Subcutaneous abdominal adipose tissue (tissue), 5 donors: Measurements from ENCODE around the gene R3HDM4.

Source experiments
- H3K27ac ChIP-seq: one replicate; pipeline ENCODE4 v1.7.0; 2013; ENCODE audit warnings: low read depth, mild to moderate bottlenecking, inconsistent platforms, low read length, moderate library complexity
- H3K27me3 ChIP-seq, 5 donors: one replicate each; pipeline ENCODE4 v1.7.0; 2013; ENCODE audit warnings: low read length in 5 of 5, inconsistent platforms in 1 of 5; ENCODE audit not compliant: control insufficient read depth in 5 of 5, insufficient read depth in 4 of 5
- H3K36me3 ChIP-seq, 5 donors: one replicate each; pipeline ENCODE4 v1.7.0; 2013; ENCODE audit warnings: low read length in 5 of 5; ENCODE audit not compliant: control insufficient read depth in 5 of 5, insufficient read depth in 5 of 5
- H3K4me1 ChIP-seq, 5 donors: one replicate each; pipeline ENCODE4 v1.7.0; 2013; ENCODE audit warnings: low read length in 5 of 5, mild to moderate bottlenecking in 3 of 5, moderate library complexity in 1 of 5; ENCODE audit not compliant: control insufficient read depth in 5 of 5, insufficient read depth in 5 of 5
- H3K4me3 ChIP-seq, 5 donors: one replicate each; pipeline ENCODE4 v1.7.0; 2013; ENCODE audit warnings: low read length in 5 of 5, low read depth in 1 of 5
- H3K9ac ChIP-seq, 5 donors: one replicate each; pipeline ENCODE4 v1.7.0; 2013; ENCODE audit warnings: low read length in 5 of 5, mild to moderate bottlenecking in 4 of 5, moderate library complexity in 3 of 5
- H3K9me3 ChIP-seq, 5 donors: one replicate each; pipeline ENCODE4 v1.7.0; 2013; ENCODE audit warnings: low read length in 5 of 5; ENCODE audit not compliant: control insufficient read depth in 5 of 5
- donor health status: healthy.
- donor health status: healthy.
- donor health status: healthy.
- donor health status: healthy.
- donor health status: healthy.

The R3HDM4 gene

GRCh38 chr19:869245-870177 lies 43.5 kb downstream of the R3HDM4 start:
- no peaks in the 10 kb centered on the region for H3K9me3 ChIP-seq
- peaks cover 0 to 39% (median 37%) of the 10 kb centered on the region in 5 donors for H3K36me3 ChIP-seq
- H3K27ac ChIP-seq, result peak overlapping the region; percentile 84
- H3K4me3 ChIP-seq, result no peak overlapping the region
- H3K27me3 ChIP-seq, result no peaks in the 10 kb centered on the region
- peak overlapping the region in 2 of 5 donors; percentile 20 to 64 for H3K9ac ChIP-seq
- H3K4me1 ChIP-seq, result peaks cover 2 to 34% (median 21%) of the 10 kb centered on the region in 5 donors

- Histone ChIP-seq H3K27ac (peak overlapping the region; percentile 69), H3K4me3 (no peak overlapping the region), H3K9ac (peak overlapping the region in 2 of 5 donors; percentile 20 to 30), H3K36me3 (peaks cover 0 to 38% (median 35%) of the 10 kb centered on the region in 5 donors), H3K9me3 (no peaks in the 10 kb centered on the region), H3K27me3 (no peaks in the 10 kb centered on the region), H3K4me1 (peaks cover 2 to 37% (median 21%) of the 10 kb centered on the region in 5 donors)
Measured at GRCh38 chr19:868458-869244, 44.4 kb downstream of the R3HDM4 start.

GRCh38 chr19:867855-868457 lies 45.1 kb downstream of the R3HDM4 start:
- Histone ChIP-seq H3K27ac (no peak overlapping the region), H3K4me3 (no peak overlapping the region), H3K36me3 (peaks cover 0 to 37% (median 31%) of the 10 kb centered on the region in 5 donors), H3K9ac (no peak overlapping the region), H3K27me3 (no peaks in the 10 kb centered on the region), H3K4me1 (peaks cover 2 to 38% (median 25%) of the 10 kb centered on the region in 5 donors), H3K9me3 (no peaks in the 10 kb centered on the region)

GRCh38 chr19:867301-867793 lies 45.7 kb downstream of the R3HDM4 start:
- Histone ChIP-seq H3K9me3 (no peaks in the 10 kb centered on the region), H3K9ac (no peak overlapping the region), H3K27me3 (no peaks in the 10 kb centered on the region), H3K4me3 (no peak overlapping the region), H3K27ac (no peak overlapping the region), H3K36me3 (peaks cover 0 to 39% (median 31%) of the 10 kb centered on the region in 5 donors), H3K4me1 (peaks cover 2 to 42% (median 31%) of the 10 kb centered on the region in 5 donors)

- Histone ChIP-seq H3K4me1 (peaks cover 2 to 37% (median 26%) of the 10 kb centered on the region in 5 donors), H3K4me3 (no peak overlapping the region), H3K27ac (no peak overlapping the region), H3K9ac (no peak overlapping the region), H3K27me3 (no peaks in the 10 kb centered on the region), H3K36me3 (peaks cover 0 to 39% (median 31%) of the 10 kb centered on the region in 5 donors), H3K9me3 (no peaks in the 10 kb centered on the region)
Measured at GRCh38 chr19:866769-867300, 46.2 kb downstream of the R3HDM4 start.

GRCh38 chr19:863315-863620 lies 49.8 kb downstream of the R3HDM4 start:
- Histone ChIP-seq H3K4me1 (peaks cover 3 to 42% (median 34%) of the 10 kb centered on the region in 5 donors), H3K4me3 (peak overlapping the region in 2 of 5 donors; percentile 9 to 30), H3K27me3 (peaks cover 0 to 4% (median 0%) of the 10 kb centered on the region in 5 donors), H3K9ac (no peak overlapping the region), H3K9me3 (no peaks in the 10 kb centered on the region), H3K36me3 (peaks cover 0 to 20% (median 10%) of the 10 kb centered on the region in 5 donors), H3K27ac (no peak overlapping the region)

- Histone ChIP-seq H3K27ac (no peak overlapping the region), H3K4me3 (peak overlapping the region in 3 of 5 donors; percentile 9 to 30 (median 12)), H3K4me1 (peaks cover 3 to 39% (median 35%) of the 10 kb centered on the region in 5 donors)
Measured at GRCh38 chr19:862581-863314, 50.3 kb downstream of the R3HDM4 start.

GRCh38 chr19:861756-862580 lies 51.1 kb downstream of the R3HDM4 start:
- peak overlapping the region in 4 of 5 donors; percentile 41 to 69 (median 50) for H3K4me3 ChIP-seq
- H3K4me1 ChIP-seq, result peaks cover 3 to 39% (median 31%) of the 10 kb centered on the region in 5 donors
- no peak overlapping the region for H3K27ac ChIP-seq

More at GRCh38 chr19:862581-863314, 50.3 kb downstream of the R3HDM4 start:
- no peaks in the 10 kb centered on the region for H3K9me3 ChIP-seq
- H3K9ac ChIP-seq, result no peak overlapping the region
- H3K27me3 ChIP-seq, result peaks cover 0 to 4% (median 0%) of the 10 kb centered on the region in 5 donors
- H3K36me3 ChIP-seq, result peaks cover 0 to 14% (median 10%) of the 10 kb centered on the region in 5 donors

More at GRCh38 chr19:861756-862580, 51.1 kb downstream of the R3HDM4 start:
- Histone ChIP-seq H3K36me3 (peaks cover 0 to 10% (median 9%) of the 10 kb centered on the region in 5 donors), H3K9me3 (no peaks in the 10 kb centered on the region), H3K9ac (no peak overlapping the region), H3K27me3 (peaks cover 0 to 4% (median 0%) of the 10 kb centered on the region in 5 donors)
